ENCODE results near the gene RAB27B.

The RAB27B gene

GRCh38 chr18:54879691-54880090, 51.4 kb downstream of the RAB27B start:
- DNase-seq (ENCODE audit: low spot score) = no peak
- TF ChIP-seq CTCF (IDR thresholded peaks at IDR 0.05; ENCODE audit: extremely low read depth, insufficient read depth, missing control alignments) = no peak
- in situ Hi-C loops (cut with MboI; ENCODE audit: low pct_unique_long_range_greater_than_20kb, low sequenced_read_pairs, unreplicated experiment) = no loop called here

GRCh38 chr18:54880395-54881105, 52.3 kb downstream of the RAB27B start:
- in situ Hi-C loops (cut with MboI; ENCODE audit: low pct_unique_long_range_greater_than_20kb, low sequenced_read_pairs, unreplicated experiment) = no loop called here
- DNase-seq (ENCODE audit: low spot score) = no peak
- no peak for TF ChIP-seq CTCF (IDR thresholded peaks at IDR 0.05; ENCODE audit: extremely low read depth, insufficient read depth, missing control alignments)

GRCh38 chr18:54881229-54881768, 53.0 kb downstream of the RAB27B start:
- DNase-seq (ENCODE audit: low spot score) = no peak
- in situ Hi-C loops (cut with MboI; ENCODE audit: low pct_unique_long_range_greater_than_20kb, low sequenced_read_pairs, unreplicated experiment) = no loop called here
- TF ChIP-seq CTCF (IDR thresholded peaks at IDR 0.05; ENCODE audit: extremely low read depth, insufficient read depth, missing control alignments) = no peak

GRCh38 chr18:54882318-54882717, 54.0 kb downstream of the RAB27B start:
- no peak for DNase-seq (ENCODE audit: low spot score)
- in situ Hi-C loops (cut with MboI; ENCODE audit: low pct_unique_long_range_greater_than_20kb, low sequenced_read_pairs, unreplicated experiment) = no loop called here
- TF ChIP-seq CTCF (IDR thresholded peaks at IDR 0.05; ENCODE audit: extremely low read depth, insufficient read depth, missing control alignments) = no peak

GRCh38 chr18:54883816-54884604, 55.7 kb downstream of the RAB27B start:
- in situ Hi-C loops (cut with MboI; ENCODE audit: low pct_unique_long_range_greater_than_20kb, low sequenced_read_pairs, unreplicated experiment) = no loop called here
- DNase-seq (ENCODE audit: low spot score) = no peak
- no peak for TF ChIP-seq CTCF (IDR thresholded peaks at IDR 0.05; ENCODE audit: extremely low read depth, insufficient read depth, missing control alignments)

- in situ Hi-C loops (cut with MboI; ENCODE audit: low pct_unique_long_range_greater_than_20kb, low sequenced_read_pairs, unreplicated experiment) = no loop called here
- no peak for DNase-seq (ENCODE audit: low spot score)
- TF ChIP-seq CTCF (IDR thresholded peaks at IDR 0.05; ENCODE audit: extremely low read depth, insufficient read depth, missing control alignments) = no peak
Observed at GRCh38 chr18:54888378-54888777, 60.1 kb downstream of the RAB27B start.
